D721Med (cell line): ENCODE results near the gene DLL3.

Experiments
- DNase-seq: peaks from one replicate; pipeline ENCODE4 v3.0.0; 2011; ENCODE audit warnings: low spot score; ENCODE audit not compliant: insufficient read length
- FAIRE-seq: peaks from 2 replicates; lab custom pipeline; 2011; peaks lifted over from hg19 to GRCh38; lab: Jason Lieb, UNC
- TF ChIP-seq, protein P1 (sequence below): IDR thresholded peaks from 2 replicates; pipeline ENCODE4 v1.5.1; 2012; ENCODE audit warnings: mild to moderate bottlenecking, control low read depth; ENCODE audit not compliant: insufficient read depth; ENCODE audit errors: missing control alignments

The DLL3 gene

DNA sequence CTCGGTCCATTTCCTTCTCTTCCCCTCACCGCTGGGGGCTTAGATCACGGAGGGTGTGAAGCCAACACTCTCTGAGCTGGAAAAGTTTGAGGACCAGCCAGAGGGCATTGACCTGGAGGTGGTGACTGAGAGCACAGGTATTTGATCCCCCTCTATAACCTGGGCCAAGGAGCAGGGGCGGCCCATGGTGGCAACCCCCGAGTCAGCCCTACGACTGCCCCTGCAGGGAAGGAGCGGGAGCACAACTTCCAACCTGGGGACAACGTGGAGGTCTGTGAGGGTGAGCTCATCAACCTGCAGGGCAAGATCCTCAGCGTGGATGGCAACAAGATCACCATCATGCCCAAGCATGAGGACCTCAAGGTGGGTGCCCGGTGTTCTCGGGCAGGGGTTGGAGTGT, 29.7 kb upstream of the DLL3 start:
- TF ChIP-seq, protein P1, sequence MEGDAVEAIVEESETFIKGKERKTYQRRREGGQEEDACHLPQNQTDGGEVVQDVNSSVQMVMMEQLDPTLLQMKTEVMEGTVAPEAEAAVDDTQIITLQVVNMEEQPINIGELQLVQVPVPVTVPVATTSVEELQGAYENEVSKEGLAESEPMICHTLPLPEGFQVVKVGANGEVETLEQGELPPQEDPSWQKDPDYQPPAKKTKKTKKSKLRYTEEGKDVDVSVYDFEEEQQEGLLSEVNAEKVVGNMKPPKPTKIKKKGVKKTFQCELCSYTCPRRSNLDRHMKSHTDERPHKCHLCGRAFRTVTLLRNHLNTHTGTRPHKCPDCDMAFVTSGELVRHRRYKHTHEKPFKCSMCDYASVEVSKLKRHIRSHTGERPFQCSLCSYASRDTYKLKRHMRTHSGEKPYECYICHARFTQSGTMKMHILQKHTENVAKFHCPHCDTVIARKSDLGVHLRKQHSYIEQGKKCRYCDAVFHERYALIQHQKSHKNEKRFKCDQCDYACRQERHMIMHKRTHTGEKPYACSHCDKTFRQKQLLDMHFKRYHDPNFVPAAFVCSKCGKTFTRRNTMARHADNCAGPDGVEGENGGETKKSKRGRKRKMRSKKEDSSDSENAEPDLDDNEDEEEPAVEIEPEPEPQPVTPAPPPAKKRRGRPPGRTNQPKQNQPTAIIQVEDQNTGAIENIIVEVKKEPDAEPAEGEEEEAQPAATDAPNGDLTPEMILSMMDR: no peak
- DNase-seq (no peak), FAIRE-seq (no peak)

DNA sequence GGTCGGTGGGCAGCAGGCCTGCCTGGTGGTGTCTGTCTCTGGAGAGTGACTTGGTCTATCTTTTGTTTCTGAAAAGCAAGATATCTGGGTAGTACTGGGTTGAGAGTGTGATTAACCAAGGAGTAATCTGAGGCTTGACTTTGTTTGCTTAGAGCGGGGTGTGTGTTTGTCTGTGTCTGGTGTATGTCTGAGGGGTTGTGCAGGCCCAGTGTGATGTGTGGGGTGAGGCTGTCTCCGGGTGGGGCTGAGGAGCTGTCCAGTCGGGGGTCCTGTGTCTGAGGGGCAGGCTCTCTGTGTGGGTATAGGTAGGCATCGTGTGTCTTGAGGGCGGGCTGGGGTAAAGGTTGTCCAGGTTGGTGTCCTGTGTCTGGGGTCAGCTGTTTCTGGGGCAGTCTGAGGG, 29.2 kb upstream of the DLL3 start:
- FAIRE-seq (no peak), DNase-seq (no peak)
- TF ChIP-seq, protein P1: no peak

DNA sequence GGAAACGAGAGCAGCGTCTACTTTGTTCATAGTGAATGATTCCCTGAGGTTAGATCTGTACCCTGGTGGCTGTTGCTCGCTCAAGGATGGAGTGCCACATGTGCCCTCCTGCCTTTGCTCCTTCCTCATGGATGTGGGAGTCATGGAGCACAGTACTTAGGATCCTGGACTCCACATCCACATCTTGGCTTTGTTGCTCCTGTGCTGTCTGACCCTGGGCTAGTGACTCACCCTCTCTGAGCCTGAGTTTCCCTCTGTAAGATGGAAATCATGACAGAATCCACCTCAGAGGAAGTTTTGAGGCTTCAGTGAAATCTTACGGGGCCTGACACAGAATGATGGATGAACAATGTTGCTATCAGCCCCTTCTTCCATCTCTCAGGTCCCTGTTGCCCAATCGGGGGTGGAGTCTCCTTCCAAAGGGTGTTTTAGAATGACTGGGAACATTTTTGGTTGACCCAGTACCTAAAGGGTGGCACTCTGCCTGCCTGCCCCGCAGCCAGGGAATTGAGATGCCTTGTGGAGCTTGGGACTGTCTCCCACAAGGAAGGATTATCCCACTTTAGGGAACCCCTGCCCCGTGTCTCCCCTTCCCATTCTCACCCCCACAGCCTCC, 27.9 kb upstream of the DLL3 start:
- DNase-seq: no peak
- no peak for FAIRE-seq
- TF ChIP-seq, protein P1: no peak

DNA sequence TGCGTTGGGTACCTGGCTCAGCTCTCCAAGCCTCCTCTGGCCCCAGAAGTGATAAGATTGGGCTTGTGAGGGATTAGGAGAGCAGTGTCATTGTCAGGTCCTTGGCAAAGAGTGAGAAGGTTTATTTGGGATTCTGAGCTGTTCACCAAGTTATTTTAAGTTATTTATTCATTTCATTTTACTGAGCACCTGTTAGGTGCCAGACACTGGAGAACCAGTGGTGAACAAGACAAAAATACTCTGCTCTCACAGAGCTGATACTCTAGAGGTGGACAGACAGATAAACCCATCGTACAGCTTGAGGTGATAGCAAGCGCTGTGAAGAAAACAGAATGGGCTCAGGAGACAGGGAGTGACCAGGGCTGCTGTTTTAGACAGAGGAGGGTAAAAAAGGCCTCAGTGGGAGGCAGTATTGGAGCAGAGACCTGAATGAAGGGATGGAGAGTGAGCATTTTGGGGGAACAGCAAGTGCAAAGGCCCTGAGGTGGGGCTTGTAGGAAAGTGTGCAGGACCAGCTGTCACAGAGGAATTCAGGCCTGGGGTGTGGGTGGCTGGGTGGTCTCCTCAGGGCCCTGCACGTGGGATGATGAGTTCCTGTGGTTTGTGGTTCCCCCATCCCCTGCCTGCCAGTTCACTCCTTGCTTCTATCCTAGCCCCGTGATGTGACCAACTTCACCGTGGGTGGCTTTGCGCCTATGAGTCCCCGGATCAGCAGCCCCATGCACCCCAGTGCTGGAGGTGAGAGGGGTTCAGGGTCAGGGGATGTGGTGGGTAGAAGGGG, 26.8 kb upstream of the DLL3 start:
- FAIRE-seq: no peak
- TF ChIP-seq, protein P1: no peak

DNA sequence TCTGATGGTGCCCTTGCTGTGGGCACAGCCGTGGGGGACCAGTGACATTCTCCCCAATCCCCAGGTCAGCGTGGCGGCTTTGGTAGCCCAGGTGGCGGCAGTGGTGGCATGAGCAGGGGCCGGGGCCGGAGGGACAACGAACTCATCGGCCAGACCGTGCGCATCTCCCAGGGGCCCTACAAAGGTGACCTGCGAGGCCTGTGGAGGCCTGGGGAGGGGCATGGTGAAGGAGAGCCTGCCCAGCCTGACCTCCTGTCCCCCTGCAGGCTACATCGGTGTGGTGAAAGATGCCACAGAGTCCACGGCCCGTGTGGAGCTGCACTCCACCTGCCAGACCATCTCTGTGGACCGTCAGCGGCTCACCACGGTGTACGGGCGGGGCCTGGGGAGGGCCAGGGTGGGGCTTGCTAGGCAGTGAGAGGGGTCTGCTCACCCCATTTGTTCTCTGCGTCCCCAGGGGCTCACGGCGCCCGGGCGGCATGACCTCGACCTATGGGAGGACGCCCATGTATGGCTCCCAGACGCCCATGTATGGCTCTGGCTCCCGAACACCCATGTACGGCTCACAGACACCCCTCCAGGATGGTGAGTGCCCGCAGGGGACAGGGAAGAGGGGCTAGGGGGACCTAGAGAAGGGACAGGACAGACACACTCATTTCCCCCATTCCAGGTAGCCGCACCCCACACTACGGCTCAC, 25.9 kb upstream of the DLL3 start:
- FAIRE-seq (no peak), DNase-seq (no peak)
- TF ChIP-seq, protein P1: no peak

More for the DNA sequence above, 26.8 kb upstream of the DLL3 start:
- DNase-seq: no peak

DNA sequence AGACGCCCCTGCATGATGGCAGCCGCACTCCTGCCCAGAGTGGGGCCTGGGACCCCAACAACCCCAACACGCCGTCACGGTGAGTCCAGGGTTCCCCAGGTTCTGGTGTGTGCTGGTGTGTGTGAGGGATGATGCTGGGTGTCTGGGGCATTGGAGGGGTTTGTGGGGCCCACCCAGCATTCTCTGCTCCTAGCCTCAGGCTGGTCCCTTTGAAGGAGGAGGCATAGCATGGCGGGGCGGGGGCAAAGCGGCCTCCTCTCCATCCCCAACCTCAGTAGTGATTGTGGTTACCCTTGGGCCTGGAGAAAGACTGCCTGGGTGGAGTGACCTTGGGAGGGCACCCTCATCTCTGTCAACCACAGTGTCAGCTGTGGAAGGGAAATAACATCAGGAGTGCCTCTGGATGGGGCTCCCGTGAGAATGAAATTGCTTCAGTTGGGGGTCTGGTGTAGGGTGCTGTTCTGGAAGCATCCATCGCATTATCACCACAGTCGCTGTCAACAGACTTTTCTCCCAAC, 25.2 kb upstream of the DLL3 start:
- TF ChIP-seq, protein P1: no peak
- DNase-seq (no peak), FAIRE-seq (no peak)
